Measurements from ENCODE around the gene DIDO1. TPM values are rescaled to one million over a fixed set of nuclear protein-coding genes. Genes with fewer than 3 reads are reported as not detected.

The DIDO1 gene
- total RNA-seq, 1 donor from 2014 or later = 71.2 TPM

DNA sequence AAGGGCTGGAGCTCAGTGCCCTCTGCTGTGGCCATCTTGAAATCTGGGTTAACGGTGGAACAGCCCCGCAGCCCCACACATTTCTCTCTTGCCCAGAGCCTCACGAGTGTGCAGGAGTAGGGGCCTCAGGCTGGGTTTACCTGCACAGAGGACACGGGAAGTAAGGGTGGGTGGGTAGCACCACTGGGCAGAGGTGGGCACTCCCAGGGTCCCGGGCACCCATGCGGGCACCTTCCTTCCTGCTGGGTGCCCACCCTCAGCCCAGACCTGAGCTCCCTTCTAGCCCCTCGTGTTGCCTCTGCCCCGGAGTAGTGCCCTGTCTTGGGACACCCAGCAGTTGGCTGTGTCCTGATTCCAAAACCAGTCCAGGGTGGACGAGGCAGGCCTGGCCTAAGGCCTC, 98.3 kb downstream of the DIDO1 start:
- Mint-ChIP-seq H3K4me3 (ENCODE audit: low read depth) (no peak overlapping the region), H3K36me3 (ENCODE audit: insufficient read depth) (peaks cover 1% of the 10 kb centered on the region), H3K4me1 (ENCODE audit: low read depth) (peaks cover 7% of the 10 kb centered on the region), H3K27ac (no peak overlapping the region), H3K27me3 (no peaks in the 10 kb centered on the region), H3K9me3 (ENCODE audit: low read depth) (no peaks in the 10 kb centered on the region)
- no peak for DNase-seq (ENCODE audit: low spot score, unreplicated experiment)
- TF ChIP-seq, protein P1, sequence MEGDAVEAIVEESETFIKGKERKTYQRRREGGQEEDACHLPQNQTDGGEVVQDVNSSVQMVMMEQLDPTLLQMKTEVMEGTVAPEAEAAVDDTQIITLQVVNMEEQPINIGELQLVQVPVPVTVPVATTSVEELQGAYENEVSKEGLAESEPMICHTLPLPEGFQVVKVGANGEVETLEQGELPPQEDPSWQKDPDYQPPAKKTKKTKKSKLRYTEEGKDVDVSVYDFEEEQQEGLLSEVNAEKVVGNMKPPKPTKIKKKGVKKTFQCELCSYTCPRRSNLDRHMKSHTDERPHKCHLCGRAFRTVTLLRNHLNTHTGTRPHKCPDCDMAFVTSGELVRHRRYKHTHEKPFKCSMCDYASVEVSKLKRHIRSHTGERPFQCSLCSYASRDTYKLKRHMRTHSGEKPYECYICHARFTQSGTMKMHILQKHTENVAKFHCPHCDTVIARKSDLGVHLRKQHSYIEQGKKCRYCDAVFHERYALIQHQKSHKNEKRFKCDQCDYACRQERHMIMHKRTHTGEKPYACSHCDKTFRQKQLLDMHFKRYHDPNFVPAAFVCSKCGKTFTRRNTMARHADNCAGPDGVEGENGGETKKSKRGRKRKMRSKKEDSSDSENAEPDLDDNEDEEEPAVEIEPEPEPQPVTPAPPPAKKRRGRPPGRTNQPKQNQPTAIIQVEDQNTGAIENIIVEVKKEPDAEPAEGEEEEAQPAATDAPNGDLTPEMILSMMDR (IDR thresholded peaks at IDR 0.05; ENCODE audit: unreplicated experiment) = no peak

Other genes with a start within 250 kb of the DIDO1 start
- gene NTSR1, start 217.7 kb downstream of the DIDO1 start, total RNA-seq = 0.13 TPM in 1 of 2 replicates, not detected in the other
- 12.4 and 13.8 TPM in 2 replicates for gene MRGBP, start 130.0 kb downstream of the DIDO1 start, total RNA-seq
- gene OGFR, start 121.7 kb downstream of the DIDO1 start, total RNA-seq = 29.6 and 31.0 TPM in 2 replicates
- 81.5 and 84.3 TPM in 2 replicates for gene COL9A3, start 109.5 kb downstream of the DIDO1 start, total RNA-seq
- gene TCFL5, start 64.7 kb downstream of the DIDO1 start, total RNA-seq = 7.7 and 7.9 TPM in 2 replicates
- gene GID8, start 11.6 kb upstream of the DIDO1 start, total RNA-seq = 66.7 and 71.6 TPM in 2 replicates
- 8.0 and 8.3 TPM in 2 replicates for gene SLC17A9, start 26.2 kb upstream of the DIDO1 start, total RNA-seq
- not detected in 2 replicates for gene BHLHE23, start 80.5 kb upstream of the DIDO1 start, total RNA-seq

All from progenitor cell of endocrine pancreas (in vitro differentiated cells).